ENCODE results near the gene DPP10. TPM values are rescaled to one million over a fixed set of nuclear protein-coding genes. Genes with fewer than 3 reads are reported as not detected.

The DPP10 gene
- total and polyA plus RNA-seq, 8 donors, result 1.1 to 8.2 (median 5.8) TPM

GRCh38 chr2:115610888-115611287, 1168.4 kb downstream of the DPP10 start:
- Histone ChIP-seq H3K36me3 (no peaks in the 10 kb centered on the region), H3K27ac (no peak overlapping the region), H3K27me3 (no peaks in the 10 kb centered on the region), H3K4me3 (no peak overlapping the region), H3K9me3 (no peaks in the 10 kb centered on the region), H3K4me1 (no peaks in the 10 kb centered on the region)
- ATAC-seq, result no peak
- TF ChIP-seq, protein P1, sequence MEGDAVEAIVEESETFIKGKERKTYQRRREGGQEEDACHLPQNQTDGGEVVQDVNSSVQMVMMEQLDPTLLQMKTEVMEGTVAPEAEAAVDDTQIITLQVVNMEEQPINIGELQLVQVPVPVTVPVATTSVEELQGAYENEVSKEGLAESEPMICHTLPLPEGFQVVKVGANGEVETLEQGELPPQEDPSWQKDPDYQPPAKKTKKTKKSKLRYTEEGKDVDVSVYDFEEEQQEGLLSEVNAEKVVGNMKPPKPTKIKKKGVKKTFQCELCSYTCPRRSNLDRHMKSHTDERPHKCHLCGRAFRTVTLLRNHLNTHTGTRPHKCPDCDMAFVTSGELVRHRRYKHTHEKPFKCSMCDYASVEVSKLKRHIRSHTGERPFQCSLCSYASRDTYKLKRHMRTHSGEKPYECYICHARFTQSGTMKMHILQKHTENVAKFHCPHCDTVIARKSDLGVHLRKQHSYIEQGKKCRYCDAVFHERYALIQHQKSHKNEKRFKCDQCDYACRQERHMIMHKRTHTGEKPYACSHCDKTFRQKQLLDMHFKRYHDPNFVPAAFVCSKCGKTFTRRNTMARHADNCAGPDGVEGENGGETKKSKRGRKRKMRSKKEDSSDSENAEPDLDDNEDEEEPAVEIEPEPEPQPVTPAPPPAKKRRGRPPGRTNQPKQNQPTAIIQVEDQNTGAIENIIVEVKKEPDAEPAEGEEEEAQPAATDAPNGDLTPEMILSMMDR (IDR thresholded peaks at IDR 0.05), result no peak
- DNase-seq, result no peak
- FAIRE-seq, result no peak
- intact Hi-C loops (cut with DNase I), result no loop called here
- WGBS, 2 donors, result 92 to 97% methylated on average over 3 of the region's 3 CpGs

DNA sequence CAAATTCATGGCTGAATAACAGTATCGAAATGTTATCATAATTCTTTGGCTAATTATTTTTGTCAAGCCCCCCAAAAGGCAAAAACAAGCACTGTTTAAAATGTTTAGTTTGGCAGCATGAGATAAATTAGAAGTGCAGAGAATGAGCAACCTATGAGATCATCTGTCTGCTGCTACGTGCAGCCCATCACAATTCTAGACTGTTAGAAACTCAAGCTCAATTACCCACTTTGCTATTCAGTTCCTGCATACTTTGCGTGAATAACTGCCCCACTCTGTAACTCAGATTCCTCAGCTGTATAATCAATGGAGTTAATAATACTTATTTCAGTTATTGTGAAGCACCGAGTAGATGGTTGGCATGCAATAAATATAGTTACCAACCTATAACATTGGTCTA, 1181.9 kb downstream of the DPP10 start:
- Histone ChIP-seq H3K27ac (no peak overlapping the region), H3K4me1 (no peaks in the 10 kb centered on the region), H3K27me3 (no peaks in the 10 kb centered on the region), H3K4me3 (no peak overlapping the region), H3K36me3 (no peaks in the 10 kb centered on the region), H3K9me3 (no peaks in the 10 kb centered on the region)
- WGBS, 2 donors, result 77 to 83% methylated on average over 4 of the region's 4 CpGs
- no peak for ATAC-seq
- intact Hi-C loops (cut with DNase I), result no loop called here
- FAIRE-seq, result no peak
- no peak for DNase-seq
- TF ChIP-seq, protein P1 (IDR thresholded peaks at IDR 0.05), result no peak

- no peak overlapping the region for H3K27ac ChIP-seq
- 97 to 100% methylated on average over 3 of the region's 3 CpGs for WGBS, 2 donors
- no peaks in the 10 kb centered on the region for H3K36me3 ChIP-seq
- no peak for DNase-seq
- no peak for FAIRE-seq
- TF ChIP-seq, protein P1 (IDR thresholded peaks at IDR 0.05), result no peak
- no peaks in the 10 kb centered on the region for H3K27me3 ChIP-seq
- intact Hi-C loops (cut with DNase I), result no loop called here
- peaks cover 4 to 21% (median 16%) of the 10 kb centered on the region in 3 donors for H3K4me1 ChIP-seq
- ATAC-seq, result no peak
- no peak overlapping the region for H3K4me3 ChIP-seq
- no peaks in the 10 kb centered on the region for H3K9me3 ChIP-seq
Measured at GRCh38 chr2:115634578-115634977, 1192.1 kb downstream of the DPP10 start.

DNA sequence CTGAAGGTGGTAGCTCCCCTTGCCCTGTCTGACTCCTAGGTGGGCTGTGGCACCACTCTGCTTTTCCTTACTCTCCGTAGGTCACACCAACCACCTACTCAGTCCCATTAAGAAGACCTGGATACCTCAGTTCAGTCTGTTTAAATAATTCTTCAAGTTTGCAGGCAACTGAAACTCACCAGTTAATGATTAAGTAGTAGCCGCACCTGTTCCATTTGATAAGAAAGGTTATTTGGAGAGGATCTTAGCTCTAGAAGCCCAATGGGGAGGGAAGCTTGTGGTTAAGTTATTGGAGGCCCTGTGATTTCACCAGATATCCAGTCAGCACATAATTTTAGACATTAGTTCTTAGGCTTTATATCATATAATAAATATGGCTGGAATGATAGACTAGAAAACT, 1193.0 kb downstream of the DPP10 start:
- FAIRE-seq (no peak), ATAC-seq (peak; percentile 63 to 95 (median 84)), DNase-seq (no peak)
- WGBS, 2 donors, result 5 to 19% methylated on average over 2 of the region's 2 CpGs
- TF ChIP-seq, protein P1 (IDR thresholded peaks at IDR 0.05), result no peak
- no peak overlapping the region for H3K27ac ChIP-seq
- no peaks in the 10 kb centered on the region for H3K9me3 ChIP-seq
- intact Hi-C loops (cut with DNase I), result no loop called here
- H3K27me3 ChIP-seq, result no peaks in the 10 kb centered on the region
- H3K4me1 ChIP-seq, result peaks cover 4 to 21% (median 16%) of the 10 kb centered on the region in 3 donors
- no peak overlapping the region for H3K4me3 ChIP-seq
- H3K36me3 ChIP-seq, result no peaks in the 10 kb centered on the region

GRCh38 chr2:115649731-115650130, 1207.3 kb downstream of the DPP10 start:
- no peak overlapping the region for H3K4me3 ChIP-seq
- FAIRE-seq (no peak), DNase-seq (no peak), ATAC-seq (no peak)
- H3K36me3 ChIP-seq, result no peaks in the 10 kb centered on the region
- H3K27ac ChIP-seq, result no peak overlapping the region
- H3K4me1 ChIP-seq, result peaks cover 0 to 11% (median 3%) of the 10 kb centered on the region in 3 donors
- H3K9me3 ChIP-seq, result no peaks in the 10 kb centered on the region
- H3K27me3 ChIP-seq, result no peaks in the 10 kb centered on the region
- intact Hi-C loops (cut with DNase I), result no loop called here
- TF ChIP-seq, protein P1 (IDR thresholded peaks at IDR 0.05), result no peak
